ENCODE data around the gene KNDC1.
"Not testable (repeated sequence)": the region's sequence is repeated elsewhere in the genome, so short reads cannot be mapped to it uniquely, and the experiment has no call there.

DNA sequence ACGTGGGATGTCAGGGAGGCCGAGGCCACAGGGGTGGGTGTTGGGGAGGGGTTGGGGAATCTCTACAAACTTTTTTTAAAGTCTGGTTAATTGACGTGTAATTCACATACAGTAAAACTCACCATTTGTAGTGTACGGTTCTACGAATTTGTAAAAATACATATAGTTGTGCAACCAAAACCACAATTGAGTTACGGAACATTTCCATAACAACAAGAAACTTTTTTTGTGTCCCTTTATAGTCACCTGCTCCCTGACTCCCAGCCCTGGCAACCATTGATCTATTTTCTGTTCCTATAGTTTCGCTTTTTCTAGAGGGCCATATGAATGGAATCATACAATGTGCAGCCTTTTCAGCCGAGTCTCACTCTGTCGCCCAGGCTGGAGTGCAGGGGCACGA lies 74.8 kb downstream of the KNDC1 start:
- TF ChIP-seq, protein P1, sequence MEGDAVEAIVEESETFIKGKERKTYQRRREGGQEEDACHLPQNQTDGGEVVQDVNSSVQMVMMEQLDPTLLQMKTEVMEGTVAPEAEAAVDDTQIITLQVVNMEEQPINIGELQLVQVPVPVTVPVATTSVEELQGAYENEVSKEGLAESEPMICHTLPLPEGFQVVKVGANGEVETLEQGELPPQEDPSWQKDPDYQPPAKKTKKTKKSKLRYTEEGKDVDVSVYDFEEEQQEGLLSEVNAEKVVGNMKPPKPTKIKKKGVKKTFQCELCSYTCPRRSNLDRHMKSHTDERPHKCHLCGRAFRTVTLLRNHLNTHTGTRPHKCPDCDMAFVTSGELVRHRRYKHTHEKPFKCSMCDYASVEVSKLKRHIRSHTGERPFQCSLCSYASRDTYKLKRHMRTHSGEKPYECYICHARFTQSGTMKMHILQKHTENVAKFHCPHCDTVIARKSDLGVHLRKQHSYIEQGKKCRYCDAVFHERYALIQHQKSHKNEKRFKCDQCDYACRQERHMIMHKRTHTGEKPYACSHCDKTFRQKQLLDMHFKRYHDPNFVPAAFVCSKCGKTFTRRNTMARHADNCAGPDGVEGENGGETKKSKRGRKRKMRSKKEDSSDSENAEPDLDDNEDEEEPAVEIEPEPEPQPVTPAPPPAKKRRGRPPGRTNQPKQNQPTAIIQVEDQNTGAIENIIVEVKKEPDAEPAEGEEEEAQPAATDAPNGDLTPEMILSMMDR (IDR thresholded peaks at IDR 0.05): not testable (repeated sequence)
- TF ChIP-seq EZH2 (IDR thresholded peaks at IDR 0.05; ENCODE audit: borderline replicate concordance, insufficient read depth, low read depth, low read length, poor library complexity, severe bottlenecking): not testable (repeated sequence)
